ENCODE data around the gene INO80B. TPM values are rescaled to one million over a fixed set of nuclear protein-coding genes. Genes with fewer than 3 reads are reported as not detected.

INO80B gene
- total and polyA plus RNA-seq, 10 donors: 9.0 to 50.3 (median 33.4) TPM

- Histone ChIP-seq H3K4me1 (peaks cover 0 to 16% (median 2%) of the 10 kb centered on the region in 6 donors), H3K27me3 (replicated peaks in 1 of 7) (peaks cover 0 to 8% (median 0%) of the 10 kb centered on the region in 7 donors), H3K36me3 (no peaks in the 10 kb centered on the region), H3K9me3 (no peaks in the 10 kb centered on the region), H3K4me3 (no peak overlapping the region), H3K27ac (no peak overlapping the region)
- WGBS, 5 donors: 80 to 96% (median 94%) methylated on average over 2 of the region's 2 CpGs
- DNase-seq: no peak
- TF ChIP-seq POLR2AphosphoS5 (IDR thresholded peaks at IDR 0.05) (no peak), POLR2A (IDR thresholded peaks at IDR 0.05) (no peak)
- TF ChIP-seq, protein P1, sequence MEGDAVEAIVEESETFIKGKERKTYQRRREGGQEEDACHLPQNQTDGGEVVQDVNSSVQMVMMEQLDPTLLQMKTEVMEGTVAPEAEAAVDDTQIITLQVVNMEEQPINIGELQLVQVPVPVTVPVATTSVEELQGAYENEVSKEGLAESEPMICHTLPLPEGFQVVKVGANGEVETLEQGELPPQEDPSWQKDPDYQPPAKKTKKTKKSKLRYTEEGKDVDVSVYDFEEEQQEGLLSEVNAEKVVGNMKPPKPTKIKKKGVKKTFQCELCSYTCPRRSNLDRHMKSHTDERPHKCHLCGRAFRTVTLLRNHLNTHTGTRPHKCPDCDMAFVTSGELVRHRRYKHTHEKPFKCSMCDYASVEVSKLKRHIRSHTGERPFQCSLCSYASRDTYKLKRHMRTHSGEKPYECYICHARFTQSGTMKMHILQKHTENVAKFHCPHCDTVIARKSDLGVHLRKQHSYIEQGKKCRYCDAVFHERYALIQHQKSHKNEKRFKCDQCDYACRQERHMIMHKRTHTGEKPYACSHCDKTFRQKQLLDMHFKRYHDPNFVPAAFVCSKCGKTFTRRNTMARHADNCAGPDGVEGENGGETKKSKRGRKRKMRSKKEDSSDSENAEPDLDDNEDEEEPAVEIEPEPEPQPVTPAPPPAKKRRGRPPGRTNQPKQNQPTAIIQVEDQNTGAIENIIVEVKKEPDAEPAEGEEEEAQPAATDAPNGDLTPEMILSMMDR (IDR thresholded peaks at IDR 0.05 in 8 of 11, conservative IDR thresholded peaks at IDR 0.05 in 3 of 11): no peak
- intact Hi-C loops (cut with DNase I; ENCODE audit: low total_unique reads): no loop called here
These were observed 6.1 kb upstream of the INO80B start for GRCh38 chr2:74448771-74449170.

DNA sequence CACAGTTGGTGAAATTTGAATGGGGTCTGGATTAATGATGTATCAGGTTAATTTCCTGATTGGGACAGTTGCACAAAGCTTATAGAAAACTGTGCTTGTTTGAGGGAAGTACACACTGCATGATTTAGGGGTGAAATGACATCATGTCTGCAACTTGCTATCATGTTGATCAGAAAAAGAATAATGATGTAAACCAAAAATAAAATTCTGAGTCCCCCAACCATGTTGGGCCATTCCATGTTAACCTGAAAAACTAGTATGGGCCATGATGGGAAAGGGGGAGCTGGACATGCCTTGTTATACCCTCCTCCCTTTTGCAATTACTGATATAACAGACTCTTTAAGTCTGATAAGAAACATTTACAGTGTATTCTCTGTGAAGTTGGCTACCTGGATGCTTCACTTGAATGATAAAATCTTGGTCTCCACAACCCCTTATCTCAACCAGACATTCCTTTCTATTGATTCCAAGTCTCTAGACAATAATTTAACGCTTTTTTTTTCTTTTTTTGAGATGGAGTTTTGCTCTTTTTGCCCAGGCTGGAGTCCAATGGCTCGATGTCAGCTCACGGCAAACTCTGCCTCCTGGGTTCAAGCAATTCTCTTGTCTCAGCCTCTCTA, 4.2 kb upstream of the INO80B start:
- Histone ChIP-seq H3K4me1 (peaks cover 6 to 24% (median 12%) of the 10 kb centered on the region in 6 donors), H3K27ac (no peak overlapping the region), H3K4me3 (no peak overlapping the region), H3K9me3 (no peaks in the 10 kb centered on the region), H3K36me3 (no peaks in the 10 kb centered on the region), H3K27me3 (replicated peaks in 1 of 7) (no peaks in the 10 kb centered on the region)
- TF ChIP-seq POLR2A (IDR thresholded peaks at IDR 0.05) (no peak), POLR2AphosphoS5 (IDR thresholded peaks at IDR 0.05) (no peak)
- TF ChIP-seq, protein P1 (IDR thresholded peaks at IDR 0.05 in 8 of 11, conservative IDR thresholded peaks at IDR 0.05 in 3 of 11): no peak
- WGBS, 5 donors: 88 to 99% (median 92%) methylated on average over 3 of the region's 3 CpGs
- intact Hi-C loops (cut with DNase I; ENCODE audit: low total_unique reads): no loop called here
- no peak for DNase-seq

DNA sequence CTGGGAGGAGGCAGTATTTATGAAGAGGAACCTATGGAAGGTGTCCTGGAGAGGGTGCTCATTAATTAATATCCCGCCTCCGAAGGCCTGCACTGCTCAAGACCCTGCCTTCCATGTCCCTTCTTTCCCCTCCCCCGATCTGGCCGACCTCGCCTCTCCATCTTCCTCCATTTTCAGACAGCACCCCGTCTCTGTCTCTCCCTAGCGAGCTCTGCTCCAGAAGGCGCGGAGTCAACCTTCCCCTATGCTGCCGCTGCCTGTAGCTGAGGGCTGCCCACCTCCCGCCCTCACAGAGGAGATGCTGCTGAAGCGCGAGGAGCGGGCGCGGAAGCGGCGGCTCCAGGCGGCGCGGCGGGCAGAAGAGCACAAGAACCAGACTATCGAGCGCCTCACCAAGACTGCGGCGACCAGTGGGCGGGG, 2.3 kb downstream of the INO80B start:
- Histone ChIP-seq H3K9me3 (no peaks in the 10 kb centered on the region), H3K4me1 (peaks cover 32 to 68% (median 41%) of the 10 kb centered on the region in 6 donors), H3K4me3 (peak overlapping the region; percentile 55 to 91 (median 72)), H3K36me3 (peaks cover 0 to 23% (median 12%) of the 10 kb centered on the region in 6 donors), H3K27me3 (replicated peaks in 1 of 7) (no peaks in the 10 kb centered on the region), H3K27ac (peak overlapping the region; percentile 95 to 100 (median 98))
- no peak for DNase-seq
- intact Hi-C loops (cut with DNase I; ENCODE audit: low total_unique reads): no loop called here
- 0 to 1% (median 0%) methylated on average over 19 to 27 of the region's 27 CpGs for WGBS, 5 donors
- TF ChIP-seq, protein P1 (IDR thresholded peaks at IDR 0.05 in 8 of 11, conservative IDR thresholded peaks at IDR 0.05 in 3 of 11): no peak
- no peak for TF ChIP-seq POLR2A (IDR thresholded peaks at IDR 0.05)
- TF ChIP-seq POLR2AphosphoS5 (IDR thresholded peaks at IDR 0.05): no peak

DNA sequence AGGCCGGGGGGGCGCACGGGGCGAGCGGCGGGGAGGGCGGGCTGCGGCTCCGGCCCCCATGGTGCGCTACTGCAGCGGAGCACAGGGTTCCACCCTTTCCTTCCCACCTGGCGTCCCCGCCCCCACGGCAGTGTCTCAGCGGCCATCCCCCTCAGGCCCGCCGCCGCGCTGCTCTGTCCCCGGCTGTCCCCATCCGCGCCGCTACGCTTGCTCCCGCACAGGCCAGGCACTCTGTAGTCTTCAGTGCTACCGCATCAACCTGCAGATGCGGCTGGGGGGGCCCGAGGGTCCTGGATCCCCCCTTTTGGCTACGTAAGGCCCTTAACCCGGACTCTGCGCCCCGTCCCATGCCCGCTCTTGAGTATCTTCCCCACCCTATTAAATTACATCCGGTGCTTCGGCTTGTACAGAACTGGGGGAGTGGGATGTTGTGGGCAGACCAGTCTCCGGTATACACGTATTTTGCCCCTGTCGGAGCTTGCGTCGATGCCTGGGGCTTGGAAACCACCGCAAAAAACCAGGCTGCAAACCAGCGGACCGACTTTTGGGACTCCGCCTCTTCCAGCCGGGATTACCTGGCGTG, 2.8 kb downstream of the INO80B start:
- DNase-seq: peak; percentile 97
- intact Hi-C loops (cut with DNase I; ENCODE audit: low total_unique reads): no loop called here
- peaks cover 32 to 65% (median 41%) of the 10 kb centered on the region in 6 donors for H3K4me1 ChIP-seq
- no peaks in the 10 kb centered on the region for H3K27me3 ChIP-seq (replicated peaks in 1 of 7)
- H3K36me3 ChIP-seq: peaks cover 0 to 28% (median 17%) of the 10 kb centered on the region in 6 donors
- no peaks in the 10 kb centered on the region for H3K9me3 ChIP-seq
- TF ChIP-seq, protein P1 (IDR thresholded peaks at IDR 0.05 in 8 of 11, conservative IDR thresholded peaks at IDR 0.05 in 3 of 11): peak in 1 of 11 experiments; percentile 9
- TF ChIP-seq POLR2AphosphoS5 (IDR thresholded peaks at IDR 0.05) (peak; percentile 93 to 98 (median 97)), POLR2A (IDR thresholded peaks at IDR 0.05) (peak; percentile 35 to 91 (median 62))
- WGBS, 5 donors: 0 to 1% (median 0%) methylated on average over 30 to 46 of the region's 46 CpGs
- H3K27ac ChIP-seq: peak overlapping the region; percentile 95 to 100 (median 98)
- H3K4me3 ChIP-seq: peak overlapping the region; percentile 55 to 91 (median 72)
